ENCODE results near the gene KIFC3.

Gene KIFC3

DNA sequence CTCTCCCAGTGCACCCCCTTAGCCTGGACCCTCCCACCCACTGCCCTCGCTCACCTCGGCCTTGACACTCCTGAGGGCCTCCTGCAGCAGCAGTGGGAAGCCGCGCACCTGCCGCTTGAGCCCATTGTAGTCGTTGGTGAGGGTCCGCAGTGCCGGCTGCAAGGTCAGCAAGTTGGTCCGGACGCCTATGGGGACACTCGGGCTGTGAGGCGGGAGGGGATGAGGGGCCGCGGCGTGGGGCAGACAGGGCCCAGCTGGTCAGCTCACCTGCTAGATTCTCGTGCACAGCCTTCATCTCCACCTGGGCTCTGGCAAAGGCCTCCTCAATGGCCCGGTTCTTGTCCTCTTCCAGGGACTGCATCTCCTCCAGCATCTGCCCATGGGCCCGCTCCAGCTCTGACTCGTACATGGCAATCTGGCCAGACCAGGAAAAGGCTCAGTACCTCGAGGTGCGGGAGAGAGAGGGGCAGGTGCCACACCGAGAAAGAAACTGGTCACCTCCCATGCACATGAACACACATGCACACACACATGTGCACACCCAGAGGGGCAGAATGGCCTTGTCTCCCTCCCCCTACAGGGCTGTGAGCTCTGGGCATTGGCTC, 32.6 kb downstream of the KIFC3 start:
- no peak overlapping the region for H3K4me3 ChIP-seq (ENCODE audit: low read depth, low read length)
- CTCF ChIA-PET = interaction anchor here (0.6 to 0.7 kb wide), 2 partner anchors 13 to 379 kb away, joined by 3 read pairs; no protein-coding TSS in a partner anchor
- POLR2A ChIA-PET = no interaction called here
- H3K36me3 ChIP-seq (ENCODE audit: control insufficient read depth in 2 of 2, insufficient read depth in 1 of 2, low read length in 2 of 2) = peaks cover 0 to 16% of the 10 kb centered on the region in 2 experiments; a peak in 2 of 3 replicates
- no peak for TF ChIP-seq ZNF544 (tag by site-specific recombination; IDR thresholded peaks at IDR 0.05)
- TF ChIP-seq ZBTB7A (tag by site-specific recombination; IDR thresholded peaks at IDR 0.05; ENCODE audit: low read depth) = no peak
- TF ChIP-seq OVOL3 (tag by site-specific recombination; IDR thresholded peaks at IDR 0.05) = no peak
- no peak for TF ChIP-seq ZNF138 (tag by site-specific recombination; IDR thresholded peaks at IDR 0.05; ENCODE audit: borderline replicate concordance)
- TF ChIP-seq, protein P1, sequence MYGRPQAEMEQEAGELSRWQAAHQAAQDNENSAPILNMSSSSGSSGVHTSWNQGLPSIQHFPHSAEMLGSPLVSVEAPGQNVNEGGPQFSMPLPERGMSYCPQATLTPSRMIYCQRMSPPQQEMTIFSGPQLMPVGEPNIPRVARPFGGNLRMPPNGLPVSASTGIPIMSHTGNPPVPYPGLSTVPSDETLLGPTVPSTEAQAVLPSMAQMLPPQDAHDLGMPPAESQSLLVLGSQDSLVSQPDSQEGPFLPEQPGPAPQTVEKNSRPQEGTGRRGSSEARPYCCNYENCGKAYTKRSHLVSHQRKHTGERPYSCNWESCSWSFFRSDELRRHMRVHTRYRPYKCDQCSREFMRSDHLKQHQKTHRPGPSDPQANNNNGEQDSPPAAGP (tag by site-specific recombination; IDR thresholded peaks at IDR 0.05) = no peak
- TF ChIP-seq ZNF747 (tag by site-specific recombination; IDR thresholded peaks at IDR 0.05) = no peak
- TF ChIP-seq ZNF843 (tag by site-specific recombination; IDR thresholded peaks at IDR 0.05) = no peak
- H3K27ac ChIP-seq (ENCODE audit: extremely low read depth, low read depth, low read length) = no peak overlapping the region
- no peaks in the 10 kb centered on the region for H3K4me1 ChIP-seq (ENCODE audit: control insufficient read depth, insufficient read depth, low read length)
- H3K9me3 ChIP-seq (ENCODE audit: control insufficient read depth, insufficient read depth, low read depth, low read length) = no peaks in the 10 kb centered on the region

DNA sequence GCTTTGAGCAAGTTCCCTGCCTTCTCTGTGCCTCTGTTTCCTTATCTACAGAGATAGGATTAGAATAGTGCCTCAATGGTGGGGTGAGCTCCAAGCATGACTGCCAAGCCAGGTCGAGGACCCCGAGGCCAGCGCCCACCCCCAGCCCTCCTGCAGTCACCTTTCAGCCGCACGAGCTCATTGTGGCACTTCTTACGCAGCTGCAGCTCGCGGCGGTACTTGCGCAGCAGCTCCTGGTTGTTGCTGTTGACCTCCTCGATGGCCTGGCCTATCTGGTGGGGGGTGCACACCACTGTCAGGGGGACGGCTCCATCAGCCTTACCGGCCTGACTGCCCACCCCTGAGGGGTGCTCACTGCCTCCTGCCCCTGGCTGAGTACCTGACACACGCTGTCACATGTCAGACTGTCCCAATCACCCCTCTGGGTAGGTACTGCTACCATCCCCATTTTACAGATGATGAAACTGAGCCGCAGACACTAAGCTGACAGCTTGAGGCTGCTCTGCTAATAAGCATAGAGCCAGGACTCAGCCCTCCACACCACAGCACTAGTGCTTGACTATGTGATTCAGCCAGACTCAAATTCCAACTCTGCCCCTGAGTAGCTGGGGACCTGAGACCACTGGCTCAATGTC, 35.5 kb downstream of the KIFC3 start:
- H3K36me3 ChIP-seq (ENCODE audit: control insufficient read depth in 2 of 2, insufficient read depth in 1 of 2, low read length in 2 of 2) = peaks cover 0 to 16% of the 10 kb centered on the region in 2 experiments; a peak in 2 of 3 replicates
- POLR2A ChIA-PET = no interaction called here
- CTCF ChIA-PET = no interaction called here

DNA sequence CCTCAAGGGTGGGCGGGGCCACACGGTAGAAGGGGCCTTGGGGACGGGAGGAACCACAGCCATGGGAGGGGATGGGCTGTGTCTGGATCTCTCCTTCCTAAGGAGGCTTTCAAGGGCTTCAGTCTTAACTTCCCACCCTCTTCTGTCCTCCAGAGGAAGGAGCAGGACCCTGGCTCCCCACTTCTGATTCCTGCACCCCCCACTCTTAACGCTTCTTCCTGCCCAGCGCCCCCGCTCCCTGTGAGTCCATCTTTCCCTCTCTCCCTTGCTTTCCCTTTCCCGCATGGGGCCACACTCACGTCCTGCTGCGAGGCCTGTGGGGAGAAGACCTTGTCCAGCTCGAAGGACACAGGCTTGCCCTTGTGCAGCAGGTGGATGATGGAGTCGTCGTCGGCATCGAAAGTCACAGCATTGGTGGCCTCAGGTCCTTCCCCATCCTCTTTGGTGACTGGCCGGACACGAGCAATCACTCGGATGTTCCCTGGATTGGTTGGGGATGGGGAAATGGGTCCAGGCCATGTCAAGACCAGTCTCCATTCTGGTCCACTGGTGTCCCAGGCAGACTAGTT, 37.0 kb downstream of the KIFC3 start:
- TF ChIP-seq, protein P2, sequence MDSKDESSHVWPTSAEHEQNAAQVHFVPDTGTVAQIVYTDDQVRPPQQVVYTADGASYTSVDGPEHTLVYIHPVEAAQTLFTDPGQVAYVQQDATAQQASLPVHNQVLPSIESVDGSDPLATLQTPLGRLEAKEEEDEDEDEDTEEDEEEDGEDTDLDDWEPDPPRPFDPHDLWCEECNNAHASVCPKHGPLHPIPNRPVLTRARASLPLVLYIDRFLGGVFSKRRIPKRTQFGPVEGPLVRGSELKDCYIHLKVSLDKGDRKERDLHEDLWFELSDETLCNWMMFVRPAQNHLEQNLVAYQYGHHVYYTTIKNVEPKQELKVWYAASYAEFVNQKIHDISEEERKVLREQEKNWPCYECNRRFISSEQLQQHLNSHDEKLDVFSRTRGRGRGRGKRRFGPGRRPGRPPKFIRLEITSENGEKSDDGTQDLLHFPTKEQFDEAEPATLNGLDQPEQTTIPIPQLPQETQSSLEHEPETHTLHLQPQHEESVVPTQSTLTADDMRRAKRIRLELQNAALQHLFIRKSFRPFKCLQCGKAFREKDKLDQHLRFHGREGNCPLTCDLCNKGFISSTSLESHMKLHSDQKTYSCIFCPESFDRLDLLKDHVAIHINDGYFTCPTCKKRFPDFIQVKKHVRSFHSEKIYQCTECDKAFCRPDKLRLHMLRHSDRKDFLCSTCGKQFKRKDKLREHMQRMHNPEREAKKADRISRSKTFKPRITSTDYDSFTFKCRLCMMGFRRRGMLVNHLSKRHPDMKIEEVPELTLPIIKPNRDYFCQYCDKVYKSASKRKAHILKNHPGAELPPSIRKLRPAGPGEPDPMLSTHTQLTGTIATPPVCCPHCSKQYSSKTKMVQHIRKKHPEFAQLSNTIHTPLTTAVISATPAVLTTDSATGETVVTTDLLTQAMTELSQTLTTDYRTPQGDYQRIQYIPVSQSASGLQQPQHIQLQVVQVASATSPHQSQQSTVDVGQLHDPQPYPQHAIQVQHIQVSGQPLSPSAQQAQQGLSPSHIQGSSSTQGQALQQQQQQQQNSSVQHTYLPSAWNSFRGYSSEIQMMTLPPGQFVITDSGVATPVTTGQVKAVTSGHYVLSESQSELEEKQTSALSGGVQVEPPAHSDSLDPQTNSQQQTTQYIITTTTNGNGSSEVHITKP (tag by site-specific recombination; IDR thresholded peaks at IDR 0.05) = peak; percentile 96
- TF ChIP-seq ZNF416 (tag by site-specific recombination; IDR thresholded peaks at IDR 0.05) (no peak), ZNF157 (tag by site-specific recombination; IDR thresholded peaks at IDR 0.05) (no peak), ZNF169 (tag by site-specific recombination; IDR thresholded peaks at IDR 0.05) (no peak), ZNF747 (tag by site-specific recombination; IDR thresholded peaks at IDR 0.05) (no peak), ZNF114 (tag by site-specific recombination; IDR thresholded peaks at IDR 0.05) (no peak), ZNF302 (tag by site-specific recombination; IDR thresholded peaks at IDR 0.05; ENCODE audit: low read depth) (no peak)
- TF ChIP-seq, protein P3, sequence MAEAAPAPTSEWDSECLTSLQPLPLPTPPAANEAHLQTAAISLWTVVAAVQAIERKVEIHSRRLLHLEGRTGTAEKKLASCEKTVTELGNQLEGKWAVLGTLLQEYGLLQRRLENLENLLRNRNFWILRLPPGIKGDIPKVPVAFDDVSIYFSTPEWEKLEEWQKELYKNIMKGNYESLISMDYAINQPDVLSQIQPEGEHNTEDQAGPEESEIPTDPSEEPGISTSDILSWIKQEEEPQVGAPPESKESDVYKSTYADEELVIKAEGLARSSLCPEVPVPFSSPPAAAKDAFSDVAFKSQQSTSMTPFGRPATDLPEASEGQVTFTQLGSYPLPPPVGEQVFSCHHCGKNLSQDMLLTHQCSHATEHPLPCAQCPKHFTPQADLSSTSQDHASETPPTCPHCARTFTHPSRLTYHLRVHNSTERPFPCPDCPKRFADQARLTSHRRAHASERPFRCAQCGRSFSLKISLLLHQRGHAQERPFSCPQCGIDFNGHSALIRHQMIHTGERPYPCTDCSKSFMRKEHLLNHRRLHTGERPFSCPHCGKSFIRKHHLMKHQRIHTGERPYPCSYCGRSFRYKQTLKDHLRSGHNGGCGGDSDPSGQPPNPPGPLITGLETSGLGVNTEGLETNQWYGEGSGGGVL (tag by site-specific recombination; IDR thresholded peaks at IDR 0.05) = no peak
- peaks cover 0 to 18% of the 10 kb centered on the region in 2 experiments; a peak in 2 of 3 replicates for H3K36me3 ChIP-seq (ENCODE audit: control insufficient read depth in 2 of 2, insufficient read depth in 1 of 2, low read length in 2 of 2)
- no peaks in the 10 kb centered on the region for H3K9me3 ChIP-seq (ENCODE audit: control insufficient read depth, insufficient read depth, low read depth, low read length)
- H3K4me1 ChIP-seq (ENCODE audit: control insufficient read depth, insufficient read depth, low read length) = peaks cover 4% of the 10 kb centered on the region
- ChIA-PET CTCF (interaction anchor here (0.6 kb wide), 1 partner anchor 188 kb away, joined by 3 read pairs; no protein-coding TSS in a partner anchor), POLR2A (interaction anchor here (1.3 kb wide), 1 partner anchor 30 kb away, joined by 7 read pairs; the partner anchor contains the start of gene KATNB1)
- no peak overlapping the region for H3K4me3 ChIP-seq (ENCODE audit: low read depth, low read length)
- no peak overlapping the region for H3K27ac ChIP-seq (ENCODE audit: extremely low read depth, low read depth, low read length)

More for the DNA sequence above, 35.5 kb downstream of the KIFC3 start:
- Histone ChIP-seq H3K27ac (ENCODE audit: extremely low read depth, low read depth, low read length) (no peak overlapping the region), H3K9me3 (ENCODE audit: control insufficient read depth, insufficient read depth, low read depth, low read length) (no peaks in the 10 kb centered on the region), H3K4me3 (ENCODE audit: low read depth, low read length) (no peak overlapping the region), H3K4me1 (ENCODE audit: control insufficient read depth, insufficient read depth, low read length) (peaks cover 4% of the 10 kb centered on the region)
- no peak for TF ChIP-seq ZNF292 (tag by site-specific recombination; IDR thresholded peaks at IDR 0.05; ENCODE audit: borderline replicate concordance, low read depth)
- no peak for TF ChIP-seq ZNF16 (tag by site-specific recombination; IDR thresholded peaks at IDR 0.05; ENCODE audit: low read depth)
- TF ChIP-seq ZNF416 (tag by site-specific recombination; IDR thresholded peaks at IDR 0.05) = no peak
- TF ChIP-seq YY1 (tag by site-specific recombination; IDR thresholded peaks at IDR 0.05) = no peak
